Vagina (tissue), 2 donors: ENCODE results near the gene ATXN1. TPM values are rescaled to one million over a fixed set of nuclear protein-coding genes. Genes with fewer than 3 reads are reported as not detected.

Source experiments
- DNase-seq, 2 donors: peaks; one replicate each; pipeline ENCODE4 v3.0.0-alpha.2; 2017; ENCODE audit errors: extremely low spot score in 2 of 2
- H3K27ac ChIP-seq: fragments of 200-600 bp; sonication (generic); one replicate; pipeline ENCODE4 v1.5.1; 2019
- H3K27me3 ChIP-seq: fragments of 200-600 bp; sonication (generic); one replicate; pipeline ENCODE4 v1.5.1; 2019
- H3K36me3 ChIP-seq, 2 donors: fragments of 200-600 bp; sonication (generic); one replicate each; pipeline ENCODE4 v1.5.1; 2017 to 2019
- H3K4me1 ChIP-seq: fragments of 200-600 bp; sonication (generic); one replicate; pipeline ENCODE4 v1.5.1; 2019
- H3K4me3 ChIP-seq, 2 donors: fragments of 200-600 bp; sonication (generic); 1 replicate in 1 of 2; 2 replicates in 1 of 2; pipeline ENCODE4 v1.5.1; 2016 to 2019
- H3K9me3 ChIP-seq: fragments of 200-600 bp; sonication (generic); one replicate; pipeline ENCODE4 v1.5.1; 2019
- CTCF ChIP-seq, 3 experiments: fragments of 450-650 bp in 2 of 3; fragments of 200-600 bp in 1 of 3; sonication (generic) in 1 of 3; IDR thresholded peaks; one replicate each; pipeline ENCODE4 v1.5.1; 2017 to 2019; ENCODE audit warnings: antibody characterized with exemption in 3 of 3, mild to moderate bottlenecking in 2 of 3, moderate library complexity in 2 of 3
- POLR2A ChIP-seq, 2 donors: fragments of 450-650 bp; IDR thresholded peaks; one replicate each; pipeline ENCODE4 v1.6.1; 2017; ENCODE audit warnings: antibody characterized with exemption in 2 of 2, mild to moderate bottlenecking in 2 of 2, moderate library complexity in 2 of 2
- POLR2AphosphoS5 ChIP-seq, 2 donors: sonication (generic); formaldehyde crosslinking; IDR thresholded peaks; one replicate each; pipeline ENCODE4 v1.9.0; 2017; ENCODE audit warnings: antibody characterized with exemption in 2 of 2, mild to moderate bottlenecking in 2 of 2, low read depth in 1 of 2; ENCODE audit not compliant: insufficient read depth in 1 of 2
- intact Hi-C: fragments of 100-400 bp; cut with DNase I; formaldehyde crosslinking; loops from one replicate; pipeline ENCODE4 v1.15.1; 2023
- total RNA-seq: library from RNA; depleted of rRNA; stranded (reverse); fragments of >200 nt; gene quantifications from one replicate; pipeline ENCODE4 v1.2.3, GENCODE V29; 2016

Gene ATXN1
- total RNA-seq, 1 donor from 2014 or later = 43.2 TPM

- H3K4me1 ChIP-seq = peaks cover 72% of the 10 kb centered on the region
- TF ChIP-seq CTCF (IDR thresholded peaks at IDR 0.05) (no peak), POLR2A (IDR thresholded peaks at IDR 0.05) (no peak), POLR2AphosphoS5 (IDR thresholded peaks at IDR 0.05; ENCODE audit: insufficient read depth in 1 of 2, low read depth in 1 of 2) (no peak)
- peak overlapping the region; percentile 27 for H3K27ac ChIP-seq
- H3K4me3 ChIP-seq = no peak overlapping the region
- peaks cover 0 to 5% of the 10 kb centered on the region in 2 donors for H3K36me3 ChIP-seq
- DNase-seq = no peak
- intact Hi-C loops = no loop called here
- H3K9me3 ChIP-seq = no peaks in the 10 kb centered on the region
- H3K27me3 ChIP-seq = no peaks in the 10 kb centered on the region
Measured at GRCh38 chr6:16754274-16754673, 7.0 kb downstream of the ATXN1 start.

GRCh38 chr6:16753341-16753740, 7.9 kb downstream of the ATXN1 start:
- TF ChIP-seq POLR2A (IDR thresholded peaks at IDR 0.05) (no peak), CTCF (IDR thresholded peaks at IDR 0.05) (no peak), POLR2AphosphoS5 (IDR thresholded peaks at IDR 0.05; ENCODE audit: insufficient read depth in 1 of 2, low read depth in 1 of 2) (no peak)
- DNase-seq = no peak
- Histone ChIP-seq H3K36me3 (peaks cover 0 to 5% of the 10 kb centered on the region in 2 donors), H3K4me1 (peaks cover 72% of the 10 kb centered on the region), H3K9me3 (no peaks in the 10 kb centered on the region), H3K27ac (no peak overlapping the region), H3K27me3 (no peaks in the 10 kb centered on the region), H3K4me3 (no peak overlapping the region)
- intact Hi-C loops = no loop called here

GRCh38 chr6:16752206-16752866, 8.9 kb downstream of the ATXN1 start:
- peaks cover 72% of the 10 kb centered on the region for H3K4me1 ChIP-seq
- no peak overlapping the region for H3K27ac ChIP-seq
- no peaks in the 10 kb centered on the region for H3K27me3 ChIP-seq
- intact Hi-C loops = no loop called here
- H3K36me3 ChIP-seq = peaks cover 0 to 5% of the 10 kb centered on the region in 2 donors
- TF ChIP-seq CTCF (IDR thresholded peaks at IDR 0.05) (no peak), POLR2AphosphoS5 (IDR thresholded peaks at IDR 0.05; ENCODE audit: insufficient read depth in 1 of 2, low read depth in 1 of 2) (peak in 1 of 2 donors; percentile 47)
- DNase-seq = no peak
- no peaks in the 10 kb centered on the region for H3K9me3 ChIP-seq
- no peak overlapping the region for H3K4me3 ChIP-seq

- H3K27me3 ChIP-seq = no peaks in the 10 kb centered on the region
- peaks cover 0 to 5% of the 10 kb centered on the region in 2 donors for H3K36me3 ChIP-seq
- H3K9me3 ChIP-seq = no peaks in the 10 kb centered on the region
- H3K27ac ChIP-seq = no peak overlapping the region
- no peak overlapping the region for H3K4me3 ChIP-seq
- H3K4me1 ChIP-seq = peaks cover 72% of the 10 kb centered on the region
- intact Hi-C loops = no loop called here
- DNase-seq = no peak
- TF ChIP-seq CTCF (IDR thresholded peaks at IDR 0.05) = no peak
- TF ChIP-seq POLR2AphosphoS5 (IDR thresholded peaks at IDR 0.05; ENCODE audit: insufficient read depth in 1 of 2, low read depth in 1 of 2) = no peak
- TF ChIP-seq POLR2A (IDR thresholded peaks at IDR 0.05) = no peak
Measured at GRCh38 chr6:16751251-16751946, 9.9 kb downstream of the ATXN1 start.

GRCh38 chr6:16750566-16750965, 10.7 kb downstream of the ATXN1 start:
- Histone ChIP-seq H3K4me3 (no peak overlapping the region), H3K27ac (no peak overlapping the region), H3K36me3 (peaks cover 0 to 5% of the 10 kb centered on the region in 2 donors), H3K9me3 (no peaks in the 10 kb centered on the region), H3K4me1 (peaks cover 75% of the 10 kb centered on the region), H3K27me3 (no peaks in the 10 kb centered on the region)
- intact Hi-C loops = no loop called here
- TF ChIP-seq POLR2AphosphoS5 (IDR thresholded peaks at IDR 0.05; ENCODE audit: insufficient read depth in 1 of 2, low read depth in 1 of 2) (no peak), POLR2A (IDR thresholded peaks at IDR 0.05) (no peak), CTCF (IDR thresholded peaks at IDR 0.05) (no peak)
- DNase-seq = no peak
